Measurements from ENCODE around the gene HUS1B. TPM values are rescaled to one million over a fixed set of nuclear protein-coding genes. Genes with fewer than 3 reads are reported as not detected.
"Not testable (repeated sequence)": the region's sequence is repeated elsewhere in the genome, so short reads cannot be mapped to it uniquely, and the experiment has no call there.

The HUS1B gene
- total RNA-seq = 0.86 TPM
- long read RNA-seq = 0 reads

DNA sequence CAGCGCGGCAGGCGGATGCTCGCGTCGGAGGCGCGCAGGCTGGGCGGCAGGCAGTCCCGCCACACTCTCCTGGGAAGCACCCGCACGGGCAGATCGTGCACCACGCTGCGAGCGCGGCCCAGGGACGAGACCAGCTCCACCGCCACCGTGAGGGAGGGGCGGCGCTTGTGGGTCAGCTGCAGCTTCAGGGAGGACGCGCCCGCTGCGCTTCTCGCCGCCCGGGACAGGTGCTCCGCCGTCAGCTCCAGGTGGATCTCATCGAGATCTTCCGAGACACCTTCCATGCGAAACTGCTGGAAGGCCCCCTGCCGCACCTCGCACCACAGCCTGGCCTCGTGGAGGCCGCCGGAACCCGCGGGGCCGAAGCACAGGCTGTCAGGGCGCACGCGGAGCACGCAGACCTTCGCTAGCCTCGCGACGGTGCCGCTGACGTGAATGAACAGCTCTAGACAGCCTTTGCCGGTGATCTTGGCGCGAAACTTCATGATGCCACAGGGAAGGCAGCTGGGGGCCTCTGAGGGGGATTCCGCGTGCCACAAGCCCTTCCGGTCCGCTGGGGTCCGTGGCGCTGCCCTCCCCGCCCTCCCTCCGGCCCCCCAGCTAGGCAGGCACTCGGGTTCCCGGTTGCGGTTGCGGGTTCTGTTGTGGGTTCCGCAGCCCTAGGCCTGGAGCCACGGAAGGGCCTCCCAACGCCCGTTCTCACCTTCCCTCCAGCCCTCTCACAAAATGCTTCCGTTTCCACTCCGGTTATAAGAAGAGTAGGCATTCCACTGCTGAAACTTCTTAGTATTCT lies at the start of gene HUS1B:
Gene HUS1B (minus strand): TSS at position 641 of the 793 bp plus-strand sequence. CDS start 156 bp downstream, at position 485.
- DNase-seq (ENCODE audit: low spot score) = no peak
- intact Hi-C loops (cut with DNase I) = no loop called here

DNA sequence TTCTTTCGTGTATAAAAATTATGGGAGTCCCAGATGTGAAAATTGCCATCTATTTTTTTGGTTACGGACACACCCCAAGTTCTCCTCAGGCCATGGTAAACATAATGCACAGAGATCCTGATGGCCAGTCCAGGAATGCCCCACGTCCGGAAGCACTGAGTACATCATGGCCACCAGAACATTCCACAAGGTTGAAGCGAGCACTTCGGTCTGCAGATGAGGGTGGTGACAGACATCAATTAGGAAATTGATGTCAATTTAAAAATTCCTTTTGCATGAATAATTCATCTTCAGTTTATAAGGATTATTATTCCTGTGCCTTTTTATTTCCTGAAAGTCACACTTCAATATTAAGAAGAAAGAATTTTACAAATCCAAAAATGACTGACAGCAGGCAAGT lies 49.2 kb upstream of the HUS1B start:
- DNase-seq (ENCODE audit: low spot score) = no peak
- intact Hi-C loops (cut with DNase I) = no loop called here

DNA sequence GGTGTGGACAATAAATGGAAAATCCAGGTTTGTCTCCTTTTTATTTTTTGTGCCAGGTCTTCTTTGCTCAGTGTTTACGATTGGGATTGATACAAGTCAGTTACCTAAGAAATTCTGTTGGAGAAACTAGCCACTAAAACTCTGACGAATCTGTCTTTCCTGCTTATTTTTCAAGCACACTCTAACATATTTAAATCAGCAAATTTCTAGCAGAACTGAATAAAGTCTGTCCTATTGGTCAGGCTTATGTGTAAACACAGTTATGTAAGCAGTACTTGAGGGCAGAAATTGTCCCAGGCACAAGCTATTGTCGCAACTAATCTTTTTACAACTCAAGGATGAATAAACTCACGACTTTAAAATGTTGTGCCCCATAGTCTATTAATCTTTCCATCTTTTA lies 48.1 kb upstream of the HUS1B start:
- intact Hi-C loops (cut with DNase I) = no loop called here
- DNase-seq (ENCODE audit: low spot score) = no peak

DNA sequence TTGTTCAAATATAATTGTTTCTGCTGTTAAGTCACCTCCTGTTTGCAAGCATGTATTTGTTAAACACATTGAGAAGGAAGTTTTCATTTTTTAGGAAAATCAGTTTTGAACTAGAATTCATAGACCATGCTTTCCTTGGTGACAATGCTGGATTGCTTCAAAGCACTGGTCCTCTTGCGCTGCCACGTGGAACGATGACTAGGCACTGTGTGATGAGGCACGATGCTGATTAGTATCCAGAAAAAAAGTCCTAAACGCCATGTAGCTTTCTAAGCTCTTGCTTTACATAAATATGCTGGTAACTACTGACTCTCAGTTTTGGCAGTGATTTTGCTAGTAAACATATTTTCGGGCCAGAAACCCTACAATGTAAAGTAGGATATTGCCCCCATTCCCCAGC lies 47.1 kb upstream of the HUS1B start:
- no peak for DNase-seq (ENCODE audit: low spot score)
- intact Hi-C loops (cut with DNase I) = no loop called here

DNA sequence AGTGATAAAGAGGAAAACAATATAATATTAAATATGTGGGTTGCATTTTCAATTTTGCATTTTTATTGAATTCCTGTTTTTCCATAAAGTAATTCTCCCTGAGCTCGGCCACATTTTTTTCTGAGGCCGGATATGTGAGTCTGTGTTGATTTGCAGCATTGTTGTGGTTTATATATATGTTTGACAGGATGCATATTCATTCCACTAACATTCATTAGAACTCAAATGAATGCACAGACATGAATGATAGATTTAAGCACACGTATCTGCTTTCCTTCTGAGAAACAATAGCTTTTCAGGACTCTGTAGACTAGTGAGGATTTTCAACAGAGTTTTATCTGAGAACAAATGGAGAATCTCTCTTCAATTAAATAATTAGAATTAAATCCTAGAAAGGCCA lies 46.7 kb upstream of the HUS1B start:
- no peak for DNase-seq (ENCODE audit: low spot score)
- intact Hi-C loops (cut with DNase I) = no loop called here

DNA sequence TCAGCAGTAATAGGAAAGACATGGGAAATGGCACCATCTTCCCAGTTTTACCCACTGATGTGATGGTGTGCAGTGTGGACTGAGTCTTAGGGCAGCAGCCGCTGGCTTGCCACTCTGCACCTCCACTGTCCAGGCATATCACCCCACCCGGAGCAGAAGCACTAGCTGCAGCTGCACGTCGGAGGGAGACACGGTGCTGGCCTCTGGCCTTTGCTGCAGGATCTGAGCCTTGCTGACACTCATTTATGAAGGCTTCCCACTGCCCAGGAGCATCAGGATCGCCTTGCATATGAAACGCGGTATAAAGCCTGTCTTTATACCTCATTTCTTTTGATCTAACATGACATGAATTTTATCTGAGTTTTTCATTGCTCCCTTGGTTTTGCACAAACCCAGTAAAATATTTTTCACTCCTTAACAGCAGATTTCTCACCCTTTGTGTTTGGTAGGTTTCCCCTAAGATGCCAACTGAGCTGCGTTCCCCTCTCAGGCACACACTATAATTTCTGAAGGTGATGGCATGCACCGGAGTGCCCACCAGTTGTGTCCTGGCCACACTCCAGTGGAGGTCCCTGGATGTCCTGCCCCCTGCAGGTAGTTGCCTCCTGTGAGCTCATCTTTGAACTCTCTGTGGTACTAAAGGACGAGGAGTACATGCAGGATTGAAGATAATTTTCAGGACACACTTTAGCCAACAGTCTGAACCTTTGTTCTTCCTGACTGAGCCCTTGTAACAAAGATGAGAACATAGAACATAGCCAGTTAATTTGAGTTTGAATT lies 45.0 kb upstream of the HUS1B start:
- DNase-seq (ENCODE audit: low spot score) = no peak
- intact Hi-C loops (cut with DNase I) = no loop called here

DNA sequence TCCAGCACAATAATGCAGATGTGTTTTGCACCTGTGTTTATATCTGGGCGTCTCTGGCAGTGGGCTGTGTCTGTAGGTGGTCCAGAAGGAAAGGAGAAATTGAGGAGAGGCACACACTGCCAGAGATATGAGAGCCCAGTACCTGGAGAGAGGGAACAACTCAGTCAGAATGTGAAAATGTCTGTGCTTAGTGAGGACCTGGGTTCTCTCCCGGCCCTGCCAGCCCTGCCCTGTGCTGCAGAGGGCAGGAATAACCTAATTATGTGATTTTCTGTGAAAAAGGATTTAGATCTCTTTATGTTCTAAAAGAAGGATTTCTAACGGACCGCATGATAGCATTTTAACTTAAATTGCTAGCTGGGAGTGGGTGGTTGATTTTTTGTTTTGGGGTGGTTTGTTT lies 44.3 kb upstream of the HUS1B start:
- intact Hi-C loops (cut with DNase I) = no loop called here
- DNase-seq (ENCODE audit: low spot score) = no peak

DNA sequence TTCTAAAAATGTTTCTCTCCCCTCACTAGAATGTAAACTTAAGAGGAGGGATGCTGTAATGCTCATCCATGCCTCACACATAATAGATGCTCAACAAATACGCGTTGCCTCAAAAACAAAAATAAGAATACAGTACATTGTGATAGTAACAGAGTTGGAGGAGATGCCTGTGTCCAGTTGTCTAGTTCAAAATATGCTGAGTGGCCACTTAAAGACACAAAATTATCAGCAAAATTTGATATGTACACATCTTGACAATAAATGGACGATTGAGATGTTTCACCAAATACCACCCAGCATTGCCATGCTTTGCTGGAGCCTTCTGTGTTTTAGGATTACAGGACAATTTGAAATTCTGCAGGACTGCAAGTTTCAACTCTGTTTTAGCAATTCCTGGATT lies 43.6 kb upstream of the HUS1B start:
- no peak for DNase-seq (ENCODE audit: low spot score)
- intact Hi-C loops (cut with DNase I) = no loop called here

DNA sequence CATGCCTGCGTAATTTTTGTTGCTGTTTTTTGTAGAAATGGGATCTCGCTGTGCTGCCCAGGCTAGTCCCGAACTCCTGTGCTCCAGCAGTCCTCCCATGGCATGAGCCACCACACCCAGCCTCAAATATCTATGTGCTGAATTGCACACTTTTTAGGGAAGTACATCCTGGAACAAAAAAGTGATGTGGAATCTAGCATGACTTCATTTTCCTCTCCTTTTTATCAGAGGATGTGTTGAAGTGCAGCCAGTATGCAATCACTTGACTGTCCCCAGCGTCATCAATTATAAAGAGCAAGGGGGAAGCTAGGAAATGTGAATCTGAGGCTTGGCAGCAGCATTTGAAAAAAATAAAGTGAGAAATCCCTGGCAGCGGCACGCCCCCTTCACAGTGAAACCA lies 42.4 kb upstream of the HUS1B start:
- intact Hi-C loops (cut with DNase I) = no loop called here
- no peak for DNase-seq (ENCODE audit: low spot score)

DNA sequence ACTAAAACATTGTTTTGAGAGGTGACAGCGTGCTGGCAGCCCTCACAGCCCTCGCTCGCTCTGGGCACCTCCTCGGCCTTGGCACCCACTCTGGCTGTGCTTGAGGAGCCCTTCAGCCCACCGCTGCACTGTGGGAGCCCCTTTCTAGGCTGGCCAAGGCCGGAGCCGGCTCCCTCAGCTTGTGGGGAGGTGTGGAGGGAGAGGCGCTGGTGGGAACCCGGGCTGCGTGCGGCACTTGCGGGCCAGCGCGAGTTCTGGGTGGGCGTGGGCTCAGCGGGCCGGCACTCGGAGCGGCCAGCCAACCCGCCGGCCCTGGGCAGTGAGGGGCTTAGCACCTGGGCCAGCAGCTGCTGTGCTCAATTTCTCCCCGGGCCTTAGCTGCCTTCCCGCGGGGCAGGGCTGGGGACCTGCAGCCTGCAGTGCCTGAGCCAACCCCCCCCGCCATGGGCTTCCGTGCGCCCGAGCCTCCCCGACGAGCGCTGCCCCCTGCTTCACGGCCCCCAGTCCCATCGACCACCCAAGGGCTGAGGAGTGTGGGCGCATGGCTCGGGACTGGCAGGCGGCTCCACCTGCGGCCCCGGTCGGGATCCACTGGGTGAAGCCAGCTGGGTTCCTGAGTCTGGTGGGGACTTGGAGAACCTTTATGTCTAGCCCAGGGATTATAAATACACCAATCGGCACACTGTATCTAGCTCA lies 37.7 kb upstream of the HUS1B start:
- intact Hi-C loops (cut with DNase I) = not testable (repeated sequence)

DNA sequence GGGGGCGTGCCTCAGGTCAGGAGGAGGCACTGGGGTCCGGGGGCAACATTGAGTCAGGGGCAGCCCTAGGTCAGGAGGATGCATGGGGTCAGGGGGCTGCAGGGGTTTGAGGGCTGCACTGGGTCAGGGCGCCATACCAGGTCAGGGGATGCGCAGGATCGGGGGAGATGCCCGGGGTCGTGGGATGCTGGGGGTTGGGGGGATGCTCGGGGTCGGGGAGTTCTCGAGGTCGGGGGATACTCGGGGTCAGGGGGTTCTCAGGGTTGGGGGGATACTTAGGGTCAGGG lies 36.8 kb upstream of the HUS1B start:
- intact Hi-C loops (cut with DNase I) = no loop called here
- DNase-seq (ENCODE audit: low spot score) = no peak

More for the DNA sequence above, 37.7 kb upstream of the HUS1B start:
- DNase-seq (ENCODE audit: low spot score) = not testable (repeated sequence)

DNA sequence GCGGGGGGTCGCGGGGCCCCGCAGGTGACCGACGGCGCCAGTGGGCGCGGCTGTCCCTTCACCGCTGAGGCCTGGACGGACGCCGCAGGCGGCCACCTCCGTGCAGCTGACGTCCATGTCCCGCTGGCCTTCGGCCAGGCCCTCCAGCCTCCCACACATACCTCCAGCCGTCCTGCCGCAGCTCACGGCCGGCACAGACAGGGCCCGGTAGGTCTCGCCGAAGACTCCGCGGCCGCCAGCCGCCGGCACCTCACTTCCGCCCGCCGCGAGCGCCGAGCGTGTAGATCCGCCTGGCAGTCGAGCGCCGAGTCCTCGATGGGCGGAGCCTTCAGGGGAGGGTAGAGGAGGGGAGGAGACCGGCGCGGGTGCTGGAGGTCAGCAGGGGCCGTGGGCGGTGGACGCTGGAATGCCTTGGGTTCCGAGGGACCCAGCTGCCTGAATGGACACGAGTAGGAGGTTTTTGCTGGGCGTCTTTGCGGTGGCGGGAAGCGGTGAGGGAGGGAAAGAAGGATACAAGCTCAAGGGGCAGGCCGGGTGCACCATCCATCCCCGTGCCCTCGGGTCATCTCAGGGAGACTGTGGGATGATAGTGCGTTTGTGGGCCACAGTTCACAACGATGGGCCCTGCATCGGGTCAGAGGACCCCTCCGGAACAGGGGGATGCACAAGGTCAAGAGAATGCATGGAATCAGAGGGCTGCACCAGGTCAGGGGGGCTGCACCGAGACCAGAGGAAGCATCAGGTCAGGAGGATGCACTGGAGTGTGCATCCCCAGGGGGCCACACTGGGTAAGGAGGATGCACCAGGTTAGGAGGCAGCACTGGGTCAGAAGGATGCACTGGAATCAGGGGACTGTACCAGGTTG lies 36.2 kb upstream of the HUS1B start, which contains the start of gene EXOC2:
Gene EXOC2 (minus strand): TSS at position 282 of the 865 bp plus-strand sequence. CDS start 55,321 bp downstream, outside the sequence.
- intact Hi-C loops (cut with DNase I) = no loop called here

DNA sequence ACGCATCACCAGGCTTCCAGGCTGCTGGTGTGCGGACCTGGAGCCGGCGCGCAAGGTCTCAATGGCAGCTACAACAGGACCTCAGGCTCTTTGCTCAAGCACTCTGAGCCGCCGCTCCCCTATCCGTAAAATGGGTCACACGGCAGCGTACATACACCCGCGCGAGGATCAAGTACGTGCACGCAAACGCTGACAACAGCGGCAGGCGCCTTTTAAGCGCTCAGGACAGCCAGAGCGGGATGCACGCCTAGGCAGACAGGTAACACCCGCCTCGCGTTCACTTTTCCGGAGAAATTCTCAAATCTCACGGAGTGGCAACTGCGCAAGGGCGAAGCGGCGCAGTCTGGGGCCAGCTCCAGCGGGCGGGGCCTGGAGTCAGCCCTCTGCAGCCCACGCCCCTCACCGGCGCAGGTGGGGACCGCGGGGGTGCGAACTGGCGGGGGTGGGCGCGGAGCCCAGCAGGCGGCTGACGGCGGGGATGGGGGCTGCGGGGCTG lies 35.5 kb upstream of the HUS1B start:
- intact Hi-C loops (cut with DNase I) = no loop called here
- no peak for DNase-seq (ENCODE audit: low spot score)

More for the DNA sequence above, 36.2 kb upstream of the HUS1B start, which contains the start of gene EXOC2:
- peak; percentile 95 for DNase-seq (ENCODE audit: low spot score)

DNA sequence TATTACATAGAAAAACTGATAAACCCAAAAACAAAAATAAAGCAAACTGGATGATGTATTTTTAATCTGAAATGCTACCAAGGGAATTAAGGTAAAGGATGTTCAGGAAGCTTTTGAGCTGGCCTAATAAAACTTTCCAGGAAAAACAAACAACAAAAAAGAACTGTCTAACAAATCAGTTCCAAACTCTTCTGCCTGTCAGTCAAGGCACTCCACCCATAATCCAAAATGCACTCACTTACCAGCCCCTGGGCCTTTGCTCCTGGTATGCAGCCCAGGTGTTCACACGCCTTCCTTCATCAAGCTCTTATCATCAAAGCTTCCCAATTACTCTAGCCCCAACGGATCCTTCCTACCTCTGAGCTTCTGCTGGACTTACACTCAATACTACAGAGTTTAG lies 32.3 kb upstream of the HUS1B start:
- no peak for DNase-seq (ENCODE audit: low spot score)
- intact Hi-C loops (cut with DNase I) = no loop called here

DNA sequence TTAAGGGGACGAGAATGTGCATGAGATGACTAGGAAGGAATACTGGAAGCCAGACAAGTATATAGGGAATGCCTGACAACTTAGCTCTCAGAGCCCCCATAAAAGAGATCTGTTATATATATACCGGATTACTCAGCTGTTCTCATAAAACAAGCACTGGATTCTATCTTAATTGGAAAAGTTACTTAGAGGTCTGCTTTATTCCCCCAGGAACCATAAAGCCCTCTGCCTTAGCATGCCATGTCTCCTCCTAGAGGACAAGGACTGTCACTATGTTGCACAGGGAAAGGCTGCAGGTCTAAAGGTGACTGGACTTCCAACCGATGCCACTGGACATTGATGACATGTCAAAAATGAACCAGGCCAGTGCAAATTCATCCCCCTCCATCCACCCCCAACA lies 29.6 kb upstream of the HUS1B start:
- DNase-seq (ENCODE audit: low spot score) = no peak
- intact Hi-C loops (cut with DNase I) = no loop called here

DNA sequence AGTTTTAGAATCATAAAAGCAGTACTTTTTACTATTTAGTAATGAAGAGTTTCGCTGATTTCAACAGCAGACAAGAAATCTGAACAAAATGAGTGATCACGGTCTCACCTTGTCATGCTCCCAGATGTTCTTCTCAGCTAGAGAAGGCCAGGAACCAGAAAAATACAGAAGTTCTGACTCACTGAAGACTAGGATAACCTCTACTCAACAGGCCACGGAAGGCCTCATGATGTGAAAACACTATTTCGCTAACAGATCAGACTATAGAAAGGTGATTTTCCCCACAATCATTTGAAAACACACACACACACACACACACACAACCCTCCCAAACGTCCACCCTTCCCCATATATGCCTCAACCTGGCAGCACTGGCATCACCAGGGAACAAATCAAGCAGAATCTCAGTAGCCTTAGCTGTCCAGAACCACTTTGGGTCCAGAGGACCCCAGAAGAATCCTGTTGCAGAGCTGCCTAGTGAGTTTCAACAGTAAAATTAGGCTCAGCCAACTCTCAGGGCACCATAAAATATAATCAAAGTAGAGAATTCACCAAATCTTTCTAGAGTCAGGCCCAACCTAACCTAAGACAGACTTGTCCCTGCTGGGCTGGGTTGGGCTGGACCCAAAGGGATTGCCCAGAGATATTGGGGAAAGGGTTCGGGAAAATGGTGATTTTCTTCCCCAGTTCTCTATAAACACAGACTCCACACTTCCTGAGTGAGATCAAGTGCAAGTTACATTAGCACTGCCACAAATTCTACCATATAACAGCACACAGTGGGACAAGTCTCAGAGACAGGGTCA lies 28.1 kb upstream of the HUS1B start:
- intact Hi-C loops (cut with DNase I) = no loop called here
- DNase-seq (ENCODE audit: low spot score) = no peak

DNA sequence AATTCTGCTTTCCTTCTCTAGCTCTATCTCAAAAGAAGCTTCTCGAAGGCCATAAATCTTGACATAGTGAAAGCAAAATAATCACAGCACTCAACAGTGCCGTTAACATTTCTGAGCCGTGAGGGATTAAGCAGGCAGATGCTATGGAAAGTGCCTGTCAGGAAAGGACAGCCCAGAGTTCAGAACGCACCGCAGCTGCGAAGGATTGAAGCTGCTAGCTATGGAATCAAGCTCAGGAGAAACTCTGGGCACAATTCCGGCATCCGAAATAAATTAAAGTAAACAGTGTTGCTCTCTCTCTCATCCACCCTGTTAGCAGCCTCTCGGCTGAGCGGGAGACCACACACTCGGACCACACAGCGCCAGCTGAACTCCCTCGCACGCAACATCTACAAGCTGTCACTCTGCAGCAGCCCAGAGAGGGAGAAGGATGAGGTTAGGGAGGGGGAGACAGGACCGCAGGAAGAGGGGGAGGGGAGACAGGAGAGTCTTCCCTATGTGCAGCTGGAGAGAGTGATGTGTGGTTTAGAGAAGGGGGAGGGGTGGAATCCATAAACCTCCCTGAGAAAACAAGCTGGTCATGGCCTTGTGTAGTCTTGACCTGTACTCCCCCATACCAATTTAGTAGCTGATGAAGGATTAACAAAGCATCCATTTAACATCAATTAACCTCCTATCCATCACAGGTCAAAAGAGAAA lies 27.0 kb upstream of the HUS1B start:
- DNase-seq (ENCODE audit: low spot score) = no peak
- intact Hi-C loops (cut with DNase I) = no loop called here

All from cardiac septum (tissue), 1 donor.